Caco-2 (cell line): ENCODE measurements around the gene SYTL2. TPM values are rescaled to one million over a fixed set of nuclear protein-coding genes. Genes with fewer than 3 reads are reported as not detected.

ENCODE experiments used
- BruUV-seq: library from RNA; stranded (reverse); fragments of 400-500 nt; replicated peaks from 2 replicates; lab custom pipeline; 2021; lab: Mats Ljungman, UMichigan
- CTCF ChIA-PET: fragments of 300-600 bp; sonication (Branson Sonifier 250); formaldehyde crosslinking; loops from one replicate; lab custom pipeline; 2022; ENCODE audit warnings: antibody characterized with exemption; lab: Charles Lee
- POLR2A ChIA-PET: fragments of 300-600 bp; sonication (Branson Sonifier 250); formaldehyde crosslinking; loops from one replicate; lab custom pipeline; 2022; ENCODE audit warnings: antibody characterized with exemption; lab: Charles Lee
- DNase-seq, 2 experiments: peaks; one replicate each; pipeline versions ENCODE4 v3.0.0 to v3.0.0-alpha.2; 2020 to 2022
- H3K27me3 ChIP-seq: replicated peaks from 2 replicates; pipeline ENCODE4 v1.6.0; 2011; ENCODE audit warnings: low read length; ENCODE audit not compliant: control insufficient read depth, insufficient read depth
- H3K36me3 ChIP-seq: 2 replicates; pipeline ENCODE4 v1.5.1; 2011; ENCODE audit warnings: low read length; ENCODE audit not compliant: control insufficient read depth, insufficient read depth
- H3K4me1 ChIP-seq: fragments of 250-450 bp; sonication (Bioruptor Pico); 2 replicates; pipeline ENCODE4 v1.5.1; 2020; ENCODE audit warnings: mild to moderate bottlenecking
- H3K4me3 ChIP-seq: 2 replicates; pipeline ENCODE4 v1.5.1; 2011; ENCODE audit warnings: low read depth, mild to moderate bottlenecking, control low read depth, low read length
- H3K9me3 ChIP-seq: fragments of 250-450 bp; sonication (Bioruptor Pico); 2 replicates; pipeline ENCODE4 v1.5.1; 2020; ENCODE audit warnings: mild to moderate bottlenecking, moderate library complexity
- H3K27ac Mint-ChIP-seq: one replicate; pipeline ENCODE4 v1.8.0; 2022; ENCODE audit warnings: mixed read lengths; ENCODE audit not compliant: unreplicated experiment
- H3K27me3 Mint-ChIP-seq: one replicate; pipeline ENCODE4 v1.8.0; 2022; ENCODE audit warnings: mixed read lengths; ENCODE audit not compliant: insufficient read depth, unreplicated experiment
- H3K36me3 Mint-ChIP-seq: one replicate; pipeline ENCODE4 v1.8.0; 2022; ENCODE audit warnings: mild to moderate bottlenecking, mixed read lengths; ENCODE audit not compliant: insufficient read depth, unreplicated experiment
- H3K4me1 Mint-ChIP-seq: one replicate; pipeline ENCODE4 v1.8.0; 2022; ENCODE audit warnings: low read depth, mixed read lengths; ENCODE audit not compliant: unreplicated experiment
- H3K4me3 Mint-ChIP-seq: one replicate; pipeline ENCODE4 v1.8.0; 2022; ENCODE audit warnings: mild to moderate bottlenecking, moderate library complexity, mixed read lengths; ENCODE audit not compliant: unreplicated experiment
- H3K9me3 Mint-ChIP-seq: one replicate; pipeline ENCODE4 v1.8.0; 2022; ENCODE audit warnings: mixed read lengths; ENCODE audit not compliant: unreplicated experiment
- intact Hi-C: fragments of 100-400 bp; cut with micrococcal nuclease; formaldehyde crosslinking; loops from one replicate; pipeline ENCODE4 v1.10.0; 2022; ENCODE audit not compliant: unreplicated experiment
- total RNA-seq: library from RNA; stranded (reverse); gene quantifications from 2 replicates; pipeline ENCODE4 v1.2.3, GENCODE V29; 2022
- TF ChIP-seq, protein P1 (sequence below), 2 experiments: fragments of 200-600 bp in 1 of 2; IDR thresholded peaks; 1 replicate in 1 of 2; 2 replicates in 1 of 2; pipeline versions ENCODE4 v1.5.1 to v1.8.0; 2011 to 2022; ENCODE audit warnings: antibody characterized with exemption in 1 of 2, control low read depth in 1 of 2, inconsistent platforms in 1 of 2, low read depth in 1 of 2, low read length in 1 of 2, mild to moderate bottlenecking in 1 of 2, moderate library complexity in 1 of 2; ENCODE audit not compliant: insufficient read depth in 1 of 2, severe bottlenecking in 1 of 2, unreplicated experiment in 1 of 2

The SYTL2 gene
- total RNA-seq, 1 experiment from 2014 or later, result 110 TPM

DNA sequence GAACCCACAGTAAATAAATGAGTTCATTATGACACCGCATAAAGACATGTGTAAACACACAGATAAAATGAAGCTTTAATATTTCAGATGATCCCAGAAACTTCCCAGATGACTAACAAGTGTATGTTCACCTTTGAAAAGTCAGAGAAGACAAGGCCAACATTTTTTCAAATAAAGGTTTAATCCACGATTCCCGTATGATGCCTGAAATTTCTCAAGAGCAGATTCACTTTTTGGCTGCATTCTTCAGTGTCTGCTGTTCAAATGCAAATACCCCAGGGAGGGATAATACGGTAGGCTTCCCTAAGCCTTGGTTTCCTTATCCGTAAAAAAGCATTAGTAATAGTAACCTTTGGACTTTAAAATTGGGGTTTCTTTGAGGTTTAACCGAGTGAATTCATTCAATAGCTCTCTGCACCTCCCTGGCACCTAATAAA is 62.5 kb downstream of the SYTL2 start:
- Mint-ChIP-seq H3K27me3 (no peaks in the 10 kb centered on the region), H3K9me3 (no peaks in the 10 kb centered on the region), H3K4me3 (no peak overlapping the region), H3K36me3 (peaks cover 31% of the 10 kb centered on the region), H3K4me1 (peaks cover 35% of the 10 kb centered on the region), H3K27ac (no peak overlapping the region)
- Histone ChIP-seq H3K4me1 (peaks cover 1% of the 10 kb centered on the region), H3K9me3 (no peaks in the 10 kb centered on the region), H3K27me3 (no peaks in the 10 kb centered on the region), H3K4me3 (no peak overlapping the region), H3K36me3 (no peaks in the 10 kb centered on the region)
- ChIA-PET POLR2A (no interaction called here), CTCF (no interaction called here)
- no peak for DNase-seq
- intact Hi-C loops, result no loop called here
- TF ChIP-seq, protein P1, sequence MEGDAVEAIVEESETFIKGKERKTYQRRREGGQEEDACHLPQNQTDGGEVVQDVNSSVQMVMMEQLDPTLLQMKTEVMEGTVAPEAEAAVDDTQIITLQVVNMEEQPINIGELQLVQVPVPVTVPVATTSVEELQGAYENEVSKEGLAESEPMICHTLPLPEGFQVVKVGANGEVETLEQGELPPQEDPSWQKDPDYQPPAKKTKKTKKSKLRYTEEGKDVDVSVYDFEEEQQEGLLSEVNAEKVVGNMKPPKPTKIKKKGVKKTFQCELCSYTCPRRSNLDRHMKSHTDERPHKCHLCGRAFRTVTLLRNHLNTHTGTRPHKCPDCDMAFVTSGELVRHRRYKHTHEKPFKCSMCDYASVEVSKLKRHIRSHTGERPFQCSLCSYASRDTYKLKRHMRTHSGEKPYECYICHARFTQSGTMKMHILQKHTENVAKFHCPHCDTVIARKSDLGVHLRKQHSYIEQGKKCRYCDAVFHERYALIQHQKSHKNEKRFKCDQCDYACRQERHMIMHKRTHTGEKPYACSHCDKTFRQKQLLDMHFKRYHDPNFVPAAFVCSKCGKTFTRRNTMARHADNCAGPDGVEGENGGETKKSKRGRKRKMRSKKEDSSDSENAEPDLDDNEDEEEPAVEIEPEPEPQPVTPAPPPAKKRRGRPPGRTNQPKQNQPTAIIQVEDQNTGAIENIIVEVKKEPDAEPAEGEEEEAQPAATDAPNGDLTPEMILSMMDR (IDR thresholded peaks at IDR 0.05; ENCODE audit: insufficient read depth in 1 of 2, low read depth in 1 of 2, low read length in 1 of 2, severe bottlenecking in 1 of 2, unreplicated experiment in 1 of 2), result no peak
- no TSS peak for BruUV-seq

DNA sequence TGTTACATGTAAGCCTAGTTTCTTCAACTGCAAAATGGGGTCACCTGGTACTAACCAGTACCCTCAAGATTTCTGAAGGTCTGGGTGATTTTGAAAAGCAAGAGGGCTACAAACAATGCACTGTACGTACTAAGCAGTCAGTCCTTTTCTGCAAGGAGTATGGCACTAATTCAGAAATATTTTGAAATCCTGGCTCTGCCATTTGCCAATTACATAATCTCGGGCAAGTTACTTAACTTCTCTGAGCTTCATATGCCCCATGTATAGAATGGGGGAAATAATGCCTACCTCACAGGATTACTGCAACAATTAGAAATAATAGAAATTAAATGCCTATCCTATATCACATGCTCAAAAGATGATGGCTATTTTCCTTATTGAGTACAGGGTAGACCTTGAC is 64.3 kb downstream of the SYTL2 start:
- no peaks in the 10 kb centered on the region for H3K9me3 ChIP-seq
- ChIA-PET POLR2A (no interaction called here), CTCF (no interaction called here)
- TF ChIP-seq, protein P1 (IDR thresholded peaks at IDR 0.05; ENCODE audit: insufficient read depth in 1 of 2, low read depth in 1 of 2, low read length in 1 of 2, severe bottlenecking in 1 of 2, unreplicated experiment in 1 of 2), result no peak
- Mint-ChIP-seq H3K36me3 (peaks cover 28% of the 10 kb centered on the region), H3K4me3 (no peak overlapping the region), H3K4me1 (peaks cover 42% of the 10 kb centered on the region), H3K9me3 (no peaks in the 10 kb centered on the region), H3K27me3 (no peaks in the 10 kb centered on the region), H3K27ac (no peak overlapping the region)
- peaks cover 17% of the 10 kb centered on the region for H3K4me1 ChIP-seq
- no peaks in the 10 kb centered on the region for H3K27me3 ChIP-seq
- intact Hi-C loops, result no loop called here
- H3K36me3 ChIP-seq, result no peaks in the 10 kb centered on the region
- no TSS peak for BruUV-seq
- no peak overlapping the region for H3K4me3 ChIP-seq
- no peak for DNase-seq

DNA sequence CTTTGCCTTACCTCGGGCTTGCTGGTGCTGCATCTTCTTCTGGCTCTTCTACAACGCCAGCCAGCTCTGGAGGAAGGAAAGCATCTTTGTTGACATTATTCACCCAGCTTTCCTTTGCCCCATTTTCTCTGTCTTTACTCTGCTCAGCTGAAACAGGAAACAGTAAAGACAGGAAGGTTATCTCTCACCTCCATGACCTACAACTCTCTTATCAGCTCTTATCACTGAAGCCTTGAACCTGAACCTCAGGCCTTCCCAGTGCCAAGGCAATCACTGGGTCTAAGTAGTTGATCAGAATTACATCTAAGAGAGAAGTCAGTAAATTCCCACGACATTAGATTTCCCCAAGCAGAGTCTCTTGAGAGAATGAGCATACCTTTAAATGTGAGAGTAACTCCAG is 65.3 kb downstream of the SYTL2 start:
- CTCF ChIA-PET, result no interaction called here
- intact Hi-C loops, result loop anchor here (2.0 kb wide), 1 partner anchor 65 kb away; the partner anchor contains the start of gene SYTL2

More for the DNA sequence above, 65.3 kb downstream of the SYTL2 start:
- H3K27me3 ChIP-seq, result no peaks in the 10 kb centered on the region
- Mint-ChIP-seq H3K4me3 (no peak overlapping the region), H3K4me1 (peaks cover 43% of the 10 kb centered on the region), H3K27me3 (no peaks in the 10 kb centered on the region), H3K9me3 (no peaks in the 10 kb centered on the region), H3K27ac (no peak overlapping the region), H3K36me3 (peaks cover 33% of the 10 kb centered on the region)
- H3K4me3 ChIP-seq, result no peak overlapping the region
- BruUV-seq, result no TSS peak
- DNase-seq, result peak in 1 of 2 experiments; percentile 23
- H3K4me1 ChIP-seq, result peaks cover 19% of the 10 kb centered on the region
- TF ChIP-seq, protein P1 (IDR thresholded peaks at IDR 0.05; ENCODE audit: insufficient read depth in 1 of 2, low read depth in 1 of 2, low read length in 1 of 2, severe bottlenecking in 1 of 2, unreplicated experiment in 1 of 2), result no peak
- H3K36me3 ChIP-seq, result no peaks in the 10 kb centered on the region
- H3K9me3 ChIP-seq, result no peaks in the 10 kb centered on the region
- POLR2A ChIA-PET, result interaction anchor here (0.6 to 0.7 kb wide), 2 partner anchors 8 to 593 kb away, joined by 4 to 7 read pairs; no protein-coding TSS in a partner anchor
